Posterior vena cava (tissue), 2 donors: ENCODE data around the gene LIF. TPM values are rescaled to one million over a fixed set of nuclear protein-coding genes. Genes with fewer than 3 reads are reported as not detected.
"Not testable (repeated sequence)": the region's sequence is repeated elsewhere in the genome, so short reads cannot be mapped to it uniquely, and the experiment has no call there.

Experiments
- DNase-seq: peaks from one replicate; pipeline ENCODE4 v3.0.0-alpha.2; 2020; ENCODE audit warnings: low spot score
- intact Hi-C, 2 donors: fragments of 100-400 bp; cut with DNase I; formaldehyde crosslinking; loops; one replicate each; pipeline versions ENCODE4 v1.14.1 to v1.14.2; 2022 to 2023
- total RNA-seq, 2 donors: library from RNA; stranded (reverse); fragmentation: NEBNext Ultra II Directional; extraction: Animal tissue kit (Norgen Biotek cat#: 25700); gene quantifications; one replicate each; pipeline ENCODE4 v1.2.1, GENCODE V29; 2021
- donor health status: DM: yes; HTN: yes; CAD: no.
- donor health status: DM: yes; HTN: yes; CAD: no.

Gene LIF
- total RNA-seq, 2 donors from 2014 or later, result 2.6 to 8.1 TPM

DNA sequence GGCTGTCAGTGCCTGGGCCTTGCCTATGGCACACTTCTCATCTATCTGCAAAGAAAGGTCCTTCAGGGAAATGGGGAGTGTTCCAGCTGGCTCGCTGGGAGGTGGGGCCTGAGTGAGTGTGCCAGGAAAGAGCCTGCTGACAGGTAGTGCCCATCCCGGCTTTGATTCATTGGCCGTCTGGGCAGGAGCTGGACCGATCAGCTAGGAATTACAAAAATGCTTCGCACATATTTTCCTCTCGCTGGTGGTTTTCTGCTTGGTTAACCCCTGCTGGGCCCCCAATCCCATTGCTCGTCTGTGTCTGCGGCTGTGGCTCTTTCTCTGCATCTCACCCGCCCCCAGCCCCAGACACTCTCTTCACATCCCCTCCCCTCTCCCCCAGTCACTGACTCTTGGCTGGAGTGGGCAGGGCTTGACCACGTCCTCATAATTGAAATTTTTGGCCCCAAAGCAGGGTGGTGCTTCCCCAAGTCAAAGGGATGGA, 10.8 kb downstream of the LIF start:
- DNase-seq, result no peak
- intact Hi-C loops, result no loop called here

- intact Hi-C loops, result no loop called here
- DNase-seq, result no peak
Observed at GRCh38 chr22:30234786-30235470, 11.6 kb downstream of the LIF start.

DNA sequence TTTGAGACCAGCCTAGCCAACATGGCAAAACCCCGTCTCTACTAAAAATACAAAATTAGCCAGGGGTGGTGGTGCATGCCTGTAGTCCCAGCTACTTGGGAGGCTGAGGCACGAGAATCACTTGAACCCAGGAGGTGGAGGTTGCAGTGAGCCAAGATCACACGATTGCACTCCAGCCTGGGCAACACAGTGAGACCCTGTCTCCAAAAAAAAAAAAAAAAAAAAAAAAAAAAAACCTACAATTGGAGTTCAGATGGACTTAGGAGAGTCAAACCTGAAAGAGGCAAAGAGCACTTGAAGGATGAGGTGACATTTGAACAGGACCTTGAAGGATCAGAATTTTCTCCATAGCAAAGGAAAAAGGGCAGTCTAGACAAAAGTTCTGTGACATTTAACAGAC, 12.2 kb downstream of the LIF start:
- DNase-seq, intact Hi-C loops: not testable (repeated sequence)

DNA sequence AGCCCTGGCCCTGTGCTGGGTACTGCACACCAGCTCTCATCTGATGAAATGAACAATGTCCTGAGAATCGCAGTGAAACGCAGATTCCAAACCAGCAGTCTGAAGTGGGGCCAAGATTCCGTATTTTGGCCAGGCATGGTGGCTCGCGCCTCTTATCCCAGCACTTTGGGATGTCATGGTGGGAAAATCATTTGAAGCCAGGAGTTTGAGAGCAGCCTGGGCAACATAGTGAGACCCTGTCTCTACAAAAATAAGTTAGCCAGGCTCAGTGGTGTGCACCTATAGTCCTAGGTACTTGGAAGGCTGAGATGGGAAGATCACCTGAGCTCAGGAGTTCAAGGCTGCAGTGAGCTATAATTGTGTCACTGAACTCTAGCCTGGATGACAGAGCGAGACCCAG, 13.0 kb downstream of the LIF start:
- intact Hi-C loops, result loop anchor here in 1 of 2 donors (2.0 kb wide), 1 partner anchor 37 kb away; no protein-coding TSS in a partner anchor
- no peak for DNase-seq

GRCh38 chr22:30232716-30233218, 13.8 kb downstream of the LIF start:
- intact Hi-C loops, result loop anchor here in 1 of 2 donors (2.0 kb wide), 1 partner anchor 36 kb away; no protein-coding TSS in a partner anchor
- DNase-seq, result no peak

DNA sequence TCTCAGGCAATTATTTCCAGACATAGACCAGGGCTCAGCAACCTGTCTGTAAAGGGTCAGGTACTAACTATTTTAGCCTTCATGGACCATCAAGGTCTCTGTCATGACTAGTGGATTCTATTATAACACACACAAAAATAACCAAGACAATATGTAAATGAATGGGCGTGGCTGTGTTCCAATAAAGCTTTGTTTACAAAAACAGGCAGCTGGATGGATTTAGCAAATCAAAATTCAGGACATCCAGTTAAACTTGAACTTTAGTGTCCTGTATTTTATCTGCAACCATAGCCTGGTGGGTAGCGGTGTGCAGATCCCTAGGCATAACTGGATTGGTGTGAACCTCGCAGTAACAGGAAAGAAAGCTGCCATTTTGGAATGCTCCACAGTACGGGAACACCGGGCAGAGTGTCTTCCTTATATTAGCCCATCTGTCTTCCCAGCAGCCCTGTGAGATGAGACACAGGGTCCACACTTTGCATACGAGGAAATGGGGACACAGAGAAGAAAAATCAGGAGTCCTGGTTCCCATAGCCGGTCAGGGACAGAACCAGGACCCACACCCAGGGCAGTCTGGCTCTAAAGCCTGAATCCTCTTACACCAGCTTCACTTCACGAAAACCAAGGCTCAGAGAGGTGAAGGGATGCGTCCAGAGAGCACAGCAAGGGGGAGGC, 15.6 kb downstream of the LIF start:
- intact Hi-C loops, result no loop called here
- DNase-seq, result no peak

GRCh38 chr22:30230330-30230729, 16.2 kb downstream of the LIF start:
- intact Hi-C loops, result no loop called here
- DNase-seq, result no peak

DNA sequence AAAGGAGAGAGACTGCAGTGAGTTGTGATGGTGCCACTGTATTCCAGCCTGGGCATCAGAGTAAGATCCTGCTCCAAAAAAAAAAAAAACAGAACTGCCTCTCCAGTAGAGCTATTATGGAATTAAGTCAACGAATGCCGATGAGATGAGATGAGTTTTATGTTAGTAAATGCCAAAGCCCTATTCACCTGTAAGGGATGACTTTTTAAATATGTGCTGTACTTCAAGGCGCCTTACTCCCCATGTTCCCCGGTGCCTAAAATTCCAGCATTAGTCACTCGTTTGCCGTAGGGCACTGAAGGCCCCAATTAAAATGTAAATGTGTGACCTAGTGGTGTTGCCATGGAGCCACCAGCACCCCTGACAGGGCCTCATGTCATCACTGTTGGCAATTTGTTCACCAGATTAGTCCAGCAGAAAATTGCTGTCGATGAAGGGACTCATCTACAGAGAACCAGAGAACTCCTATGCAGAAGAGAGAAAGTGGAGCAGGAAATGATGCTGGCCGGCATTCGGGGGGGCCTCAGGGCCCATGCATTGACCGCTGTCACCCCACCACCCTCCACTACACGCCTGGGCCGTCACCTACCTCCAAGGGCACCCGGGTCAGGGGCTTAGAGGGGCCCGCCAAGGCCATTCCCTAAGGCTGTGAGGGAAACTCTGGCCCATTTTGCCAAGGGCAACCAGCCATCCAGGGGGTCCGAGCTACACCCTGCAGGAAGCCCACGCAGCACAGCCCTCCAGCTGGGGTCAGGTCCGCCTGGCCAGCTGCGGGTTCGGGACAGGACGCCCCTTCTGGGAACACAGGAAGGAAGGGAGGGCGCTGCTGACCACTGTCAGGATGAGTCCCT, 17.8 kb downstream of the LIF start:
- no peak for DNase-seq
- intact Hi-C loops, result no loop called here

DNA sequence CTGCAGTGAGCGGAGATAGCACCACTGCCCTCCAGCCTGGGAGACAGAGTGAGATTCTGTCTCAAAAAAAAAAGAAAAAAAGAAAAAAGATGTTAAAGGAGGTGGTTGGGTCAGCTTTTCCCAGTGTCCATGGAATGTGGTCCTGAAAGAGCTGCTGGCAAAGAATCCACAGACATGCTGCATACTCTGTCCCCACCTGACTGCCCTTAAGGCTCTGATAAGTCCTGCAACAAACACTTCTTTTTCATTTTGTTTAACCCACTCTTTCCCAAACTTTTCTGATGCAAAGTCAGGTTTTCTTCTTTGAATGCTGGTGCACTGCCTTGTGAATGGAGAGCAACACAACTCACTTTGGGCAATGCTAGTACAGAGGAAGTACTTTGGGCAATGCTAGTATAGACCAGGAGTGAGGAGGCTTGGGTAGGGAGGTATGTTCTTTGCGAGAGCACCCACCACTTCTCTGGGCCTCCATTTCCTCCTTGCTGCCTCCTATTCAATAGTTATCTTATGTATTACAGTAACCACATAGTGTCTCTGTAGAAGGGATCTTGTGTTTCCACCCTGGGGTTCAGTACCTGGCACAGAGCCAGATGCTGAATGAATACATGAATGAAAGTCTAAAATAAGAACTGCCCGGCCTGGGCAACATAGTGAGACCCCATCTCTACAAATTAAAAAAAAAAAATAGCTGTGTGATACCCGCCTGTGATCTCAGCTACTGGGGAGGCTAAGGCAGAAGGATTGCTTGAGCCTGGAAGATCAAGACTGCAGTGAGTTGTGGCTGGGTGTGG, 18.9 kb downstream of the LIF start:
- intact Hi-C loops, result no loop called here

GRCh38 chr22:30226192-30226832, 20.2 kb downstream of the LIF start:
- intact Hi-C loops, result no loop called here
- no peak for DNase-seq

More for the DNA sequence above, 18.9 kb downstream of the LIF start:
- no peak for DNase-seq

GRCh38 chr22:30225220-30225927, 21.2 kb downstream of the LIF start:
- intact Hi-C loops, result no loop called here
- DNase-seq, result no peak

DNA sequence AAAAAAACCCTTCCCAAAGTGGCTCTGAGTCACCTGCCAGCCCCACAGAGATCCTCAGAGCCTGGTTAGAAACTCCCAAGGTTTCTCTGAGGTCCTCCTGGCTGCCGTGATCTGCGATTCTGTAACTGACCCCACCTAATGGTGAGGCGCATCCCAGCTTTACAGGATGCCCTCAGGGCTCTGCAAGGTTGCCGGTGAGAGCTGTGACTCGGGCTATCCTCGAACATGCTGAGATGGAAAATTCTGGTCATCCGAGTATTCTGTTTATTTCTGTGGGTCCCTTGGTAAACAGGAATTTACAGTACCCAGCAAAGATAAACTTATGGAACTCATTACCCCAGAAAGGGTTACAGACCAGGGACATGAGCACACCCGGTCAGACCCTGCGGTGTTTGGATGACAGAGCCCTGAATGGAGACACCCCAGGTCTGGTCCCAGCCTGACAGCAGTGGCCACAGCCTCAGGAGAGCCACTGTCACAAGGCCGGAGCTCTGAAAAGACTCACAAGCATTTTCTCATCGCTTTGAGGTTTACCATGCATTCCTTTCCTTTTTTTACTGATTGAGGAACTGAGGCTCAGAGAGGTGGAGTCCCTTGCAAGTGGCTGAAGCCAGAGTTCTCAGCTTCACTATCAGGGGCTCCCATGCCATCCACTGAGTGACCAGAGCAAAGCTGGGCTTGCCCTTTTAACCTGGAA, 22.2 kb downstream of the LIF start:
- intact Hi-C loops, result no loop called here
- DNase-seq, result no peak

DNA sequence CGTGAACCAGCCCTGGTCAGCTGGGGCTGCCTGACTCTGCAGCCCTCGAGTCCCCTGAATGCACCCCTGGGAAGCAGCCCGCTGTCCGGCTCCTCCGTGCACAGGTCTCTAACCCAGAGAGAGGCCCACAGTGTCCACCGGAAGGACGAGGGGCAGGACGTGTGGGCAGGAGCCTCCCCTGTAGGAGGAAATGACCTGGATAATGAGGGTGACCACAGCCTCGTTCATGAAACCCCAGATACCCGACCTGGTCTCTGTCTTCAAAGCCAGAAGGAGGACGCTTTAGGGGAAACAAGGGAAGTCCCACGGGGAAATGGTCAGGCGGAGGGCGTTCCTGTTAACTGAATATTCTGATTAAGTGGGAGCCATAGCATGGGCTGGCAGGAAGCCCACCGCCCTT, 23.3 kb downstream of the LIF start:
- intact Hi-C loops, result no loop called here

DNA sequence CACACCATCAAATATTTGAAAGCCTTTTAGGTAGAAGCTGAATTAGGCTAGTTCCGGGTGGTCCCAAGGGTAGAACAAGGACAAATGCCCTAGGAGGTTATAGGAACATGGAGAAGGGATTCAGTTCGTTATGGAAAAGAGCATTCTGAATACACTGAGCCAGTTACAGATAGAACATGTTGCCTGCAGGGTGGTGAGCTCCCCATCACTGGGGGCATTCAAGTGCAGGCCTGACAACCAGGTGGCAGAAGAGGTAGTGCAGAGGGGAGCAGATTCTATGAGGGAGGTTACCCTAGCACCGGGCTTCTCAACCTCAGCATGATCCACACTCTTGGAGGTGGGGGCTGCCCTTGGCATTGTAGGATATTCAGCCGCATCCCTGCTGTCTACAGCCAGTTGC, 24.2 kb downstream of the LIF start:
- intact Hi-C loops, result no loop called here
- no peak for DNase-seq

More for the DNA sequence above, 23.3 kb downstream of the LIF start:
- no peak for DNase-seq

DNA sequence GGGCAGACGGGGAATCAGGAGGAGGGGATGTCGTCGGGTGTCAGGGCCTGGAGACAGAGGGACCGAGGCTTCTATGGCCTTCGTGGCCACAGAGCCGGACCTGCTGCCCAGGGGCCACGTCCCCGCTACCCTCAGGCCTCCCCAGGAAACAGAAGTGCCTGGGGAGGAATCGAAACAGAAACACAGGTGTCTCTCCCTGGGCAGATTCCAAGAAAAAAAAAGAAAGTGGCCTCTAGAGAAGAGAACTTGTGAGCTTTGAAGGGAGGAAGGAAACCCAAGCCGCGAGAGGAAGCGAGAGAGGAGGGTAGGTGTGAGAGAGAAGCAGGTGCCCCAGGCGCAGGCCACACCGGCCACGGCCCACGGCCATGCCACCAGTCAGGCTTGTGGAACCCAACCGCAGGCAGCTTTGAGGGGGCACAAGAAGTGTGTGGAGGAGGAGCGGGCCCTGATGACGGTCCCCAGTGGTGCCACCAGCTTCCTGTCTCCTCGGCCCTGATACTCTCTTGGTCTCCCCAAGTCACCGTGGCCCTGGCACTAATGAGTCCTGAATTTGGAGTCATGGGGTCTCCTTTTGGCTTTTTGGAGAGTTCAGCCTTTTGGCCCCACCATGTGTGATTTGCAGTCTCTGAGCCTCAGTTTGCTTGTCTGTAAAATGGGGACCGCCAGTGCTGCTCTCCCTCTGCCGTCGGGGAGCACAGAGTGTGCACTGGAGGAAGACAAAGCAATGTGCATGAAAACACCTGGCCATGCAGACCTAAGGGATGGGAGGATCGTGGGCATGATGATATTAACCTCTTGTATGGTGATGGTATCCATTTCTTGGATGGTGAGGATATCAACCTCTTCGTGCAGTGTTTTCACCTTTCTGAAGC, 25.2 kb downstream of the LIF start:
- no peak for DNase-seq
- intact Hi-C loops, result no loop called here

- no peak for DNase-seq
- intact Hi-C loops, result no loop called here
Observed at GRCh38 chr22:30220338-30221012, 26.1 kb downstream of the LIF start.
